HG03039 (cell line): ENCODE results near the gene SIM1.
A peak's percentile ranks its signal among the peaks of the same experiment; 100 is the strongest.

ENCODE experiments used
- ATAC-seq: cut with Tn5 transposase; IDR thresholded peaks from one replicate; pipeline ENCODE4 v1.9.1; 2021; ENCODE audit warnings: mild to moderate bottlenecking, moderate library complexity; ENCODE audit not compliant: unreplicated experiment

The SIM1 gene

DNA sequence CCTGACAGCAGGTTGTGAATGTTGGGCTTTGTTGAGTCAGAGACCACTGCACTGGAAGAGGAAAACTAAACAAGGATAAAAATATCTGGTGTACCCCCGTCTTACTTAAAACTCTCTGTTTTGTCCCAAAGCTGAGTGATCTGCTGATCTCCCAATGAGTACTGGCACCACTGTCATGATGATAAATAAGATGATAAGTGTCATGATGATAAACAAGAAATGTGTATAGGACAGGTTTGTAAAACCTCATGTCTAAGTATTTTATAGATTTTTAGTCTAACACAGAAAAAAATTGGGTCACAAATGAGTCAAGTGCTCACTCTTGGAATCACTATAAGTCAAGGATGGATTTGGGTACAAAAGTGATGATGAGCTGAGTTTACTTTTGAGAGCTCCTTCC is 8.5 kb upstream of the SIM1 start:
- no peak for ATAC-seq

DNA sequence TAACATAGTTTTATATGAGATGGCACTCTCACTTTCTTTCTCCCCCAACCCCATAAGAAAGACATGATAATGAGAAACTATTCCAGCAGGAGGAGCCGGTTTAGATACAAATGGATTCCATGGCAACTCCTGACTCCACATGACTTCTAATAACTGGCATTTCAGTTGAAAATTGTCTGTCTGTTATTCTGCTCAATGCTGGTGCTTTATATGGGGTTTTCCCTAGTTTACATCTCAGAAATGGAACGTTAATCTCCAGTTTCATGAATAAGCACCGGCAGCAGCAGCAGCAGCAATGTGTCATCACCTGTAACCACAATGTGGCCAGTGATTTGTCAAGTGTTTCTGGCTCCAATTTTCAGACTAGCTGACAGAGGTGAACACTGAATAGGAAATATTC is 8.0 kb upstream of the SIM1 start:
- peak; percentile 80 for ATAC-seq

DNA sequence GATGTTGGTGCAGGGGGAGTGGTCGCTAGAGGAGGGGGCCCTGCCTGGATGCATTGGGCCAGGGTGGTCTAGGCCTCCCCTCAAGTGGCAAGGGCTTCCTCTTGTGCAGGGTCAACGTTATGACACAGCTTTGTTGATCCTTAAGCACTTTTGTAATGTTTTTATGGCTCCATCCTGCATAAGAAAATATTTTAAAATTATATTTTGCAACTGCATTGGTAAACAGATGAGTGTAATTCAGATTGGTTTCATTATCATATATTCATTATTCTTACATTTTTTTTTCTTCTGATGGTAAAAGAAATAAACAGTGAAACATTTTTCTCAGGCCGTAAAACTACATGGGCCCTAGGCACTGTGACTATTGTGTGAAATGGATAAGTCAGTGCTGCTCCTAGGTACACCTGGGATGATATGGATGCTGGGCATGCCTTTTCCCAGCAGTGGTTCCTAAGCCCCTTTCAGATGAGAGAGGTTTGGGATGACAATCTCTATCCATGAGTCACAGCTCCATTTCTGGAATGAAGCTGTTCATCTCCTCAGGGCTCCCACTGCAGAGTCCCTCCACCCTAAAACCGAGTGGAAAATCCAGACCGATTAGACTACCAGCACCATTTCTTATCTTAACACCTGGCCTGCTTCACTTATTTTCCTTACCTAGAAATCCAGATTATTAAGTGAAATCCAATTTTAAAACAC is 5.8 kb upstream of the SIM1 start:
- no peak for ATAC-seq

DNA sequence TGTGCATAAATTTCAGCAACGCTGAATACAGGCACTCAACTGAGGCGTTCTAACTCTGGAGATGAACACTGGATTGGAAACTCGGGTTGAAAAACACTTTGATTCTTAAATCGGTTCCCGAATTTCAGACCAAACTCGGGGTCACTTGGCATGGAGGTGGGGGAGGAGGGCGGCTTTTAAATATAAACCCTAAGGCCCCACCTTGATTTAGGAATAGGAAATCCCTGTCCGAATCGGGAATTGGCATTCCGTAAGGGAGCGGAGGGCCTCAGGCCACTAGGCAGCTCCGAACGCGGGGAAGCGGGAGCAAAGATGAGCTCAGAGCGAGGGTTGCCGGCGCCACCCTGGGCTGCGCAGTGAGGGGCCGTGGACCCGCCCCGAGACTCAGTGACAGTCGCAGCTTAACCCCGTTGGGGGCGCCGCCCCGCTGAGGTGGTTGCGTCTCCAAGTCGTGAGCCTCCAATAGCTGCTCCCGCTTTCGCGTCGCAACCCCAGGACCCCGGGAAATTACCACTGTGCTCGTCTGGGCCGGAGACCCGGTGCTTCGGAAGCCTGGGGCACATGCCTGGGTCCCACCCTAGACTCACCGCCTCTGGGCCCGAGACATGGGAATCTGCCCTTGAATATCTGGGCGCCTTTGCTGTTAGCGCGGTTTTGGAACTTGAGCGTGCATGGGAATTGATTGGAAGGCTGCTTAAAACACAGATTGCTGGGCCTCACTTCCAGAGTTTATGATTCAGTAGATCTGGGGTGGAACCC is 4.6 kb upstream of the SIM1 start:
- ATAC-seq: no peak

DNA sequence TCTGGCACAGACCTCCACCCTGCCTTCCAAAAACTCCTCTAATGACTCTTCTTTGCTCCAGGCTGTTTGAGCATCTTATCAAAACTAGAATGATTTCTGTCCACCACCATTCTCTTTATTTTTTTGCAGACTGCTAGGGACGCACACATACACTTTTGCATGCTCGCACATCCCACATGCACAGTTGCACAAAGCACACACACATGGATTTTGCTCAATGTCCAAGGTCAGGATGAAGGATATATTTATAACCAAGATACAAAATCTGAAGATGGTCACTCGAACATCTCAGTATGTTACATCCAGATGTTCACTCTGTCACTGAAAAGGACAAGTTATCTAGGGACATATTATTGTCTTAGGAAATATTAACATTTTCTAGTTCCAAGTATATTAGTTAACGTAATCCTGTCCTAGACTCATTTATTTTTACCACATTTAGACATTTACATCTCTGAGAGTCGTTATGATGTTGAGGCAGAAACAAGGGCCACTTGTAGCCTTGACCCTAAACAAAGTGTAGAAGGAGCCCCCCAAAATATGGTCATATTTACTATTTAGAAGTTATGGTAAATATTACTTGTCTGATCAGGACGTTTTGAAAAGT is 3.4 kb upstream of the SIM1 start:
- no peak for ATAC-seq

DNA sequence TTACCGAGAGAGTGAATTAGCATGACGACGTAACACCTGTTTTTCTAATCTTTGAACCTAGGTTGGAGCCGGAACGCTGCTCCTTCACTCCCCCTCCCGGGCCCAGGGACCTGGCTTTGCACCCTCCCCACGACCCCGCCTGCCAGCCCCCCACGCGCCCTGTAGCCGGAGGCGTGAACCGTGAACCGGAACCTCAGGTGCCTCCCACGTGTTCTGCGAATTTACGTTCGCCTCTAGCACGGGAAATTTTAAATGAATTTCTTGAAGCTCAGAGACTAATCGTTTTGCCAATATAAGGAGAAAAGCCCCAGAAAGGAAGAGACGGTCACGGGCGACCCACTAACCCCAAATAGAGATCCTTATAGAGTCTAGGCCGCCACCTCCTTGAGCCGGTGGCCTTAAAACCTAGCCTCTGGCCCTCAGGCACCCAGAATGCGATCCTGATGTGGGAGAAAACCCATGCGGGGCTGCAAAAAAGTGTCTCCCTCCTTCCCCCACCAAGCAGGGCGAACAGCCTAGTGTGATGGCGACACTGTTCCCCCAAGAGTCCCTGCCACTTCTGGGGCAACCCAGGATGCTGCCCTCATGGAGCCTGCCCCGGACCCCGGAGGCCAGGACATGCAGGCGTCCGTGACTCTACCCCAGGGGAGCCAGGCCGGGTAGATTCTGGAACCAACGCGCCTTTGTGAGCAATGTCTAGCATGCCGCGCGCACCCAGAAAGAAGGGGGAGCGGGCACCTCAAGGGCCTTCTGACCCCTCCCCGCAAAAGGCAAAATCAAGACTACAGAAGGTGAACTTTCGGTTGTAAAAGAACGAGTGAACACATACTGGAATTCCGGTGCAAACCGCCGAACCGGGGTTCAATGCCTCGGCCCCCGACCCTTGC is 2.7 kb upstream of the SIM1 start:
- no peak for ATAC-seq

DNA sequence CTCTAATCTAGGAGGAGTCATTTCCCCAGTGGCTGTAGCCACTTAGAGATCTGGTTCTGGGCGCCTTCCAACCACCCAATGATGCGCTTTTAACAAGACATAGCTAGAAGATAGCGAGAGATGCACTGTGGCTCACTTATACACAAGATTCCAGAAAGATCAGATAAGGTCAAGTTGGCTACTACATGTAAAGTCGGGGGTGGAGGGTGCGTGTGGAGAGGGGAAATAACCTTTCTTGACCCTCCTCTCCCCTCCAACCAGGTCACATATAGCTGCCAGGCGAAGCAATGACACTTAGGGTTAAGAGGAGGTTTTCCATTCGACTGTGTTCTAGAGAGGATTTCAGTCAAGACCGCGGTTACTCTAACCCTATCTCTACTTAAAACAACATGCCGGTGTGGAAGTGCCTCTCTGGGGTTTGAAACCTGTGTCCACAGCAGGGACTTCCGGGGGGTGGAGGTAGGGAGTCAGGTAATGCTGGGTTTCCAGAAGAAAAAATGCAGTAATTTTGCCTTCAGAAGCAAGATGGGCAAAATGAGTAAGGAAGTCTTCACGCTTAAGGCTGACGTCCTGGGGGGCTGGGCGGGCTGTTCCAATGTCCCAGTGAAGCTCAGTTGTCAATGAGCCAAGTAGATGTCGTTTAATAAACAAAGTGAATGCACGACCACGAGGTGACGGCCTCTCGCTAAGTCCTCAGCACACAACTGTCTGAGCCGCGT is 1.8 kb upstream of the SIM1 start:
- ATAC-seq: no peak

DNA sequence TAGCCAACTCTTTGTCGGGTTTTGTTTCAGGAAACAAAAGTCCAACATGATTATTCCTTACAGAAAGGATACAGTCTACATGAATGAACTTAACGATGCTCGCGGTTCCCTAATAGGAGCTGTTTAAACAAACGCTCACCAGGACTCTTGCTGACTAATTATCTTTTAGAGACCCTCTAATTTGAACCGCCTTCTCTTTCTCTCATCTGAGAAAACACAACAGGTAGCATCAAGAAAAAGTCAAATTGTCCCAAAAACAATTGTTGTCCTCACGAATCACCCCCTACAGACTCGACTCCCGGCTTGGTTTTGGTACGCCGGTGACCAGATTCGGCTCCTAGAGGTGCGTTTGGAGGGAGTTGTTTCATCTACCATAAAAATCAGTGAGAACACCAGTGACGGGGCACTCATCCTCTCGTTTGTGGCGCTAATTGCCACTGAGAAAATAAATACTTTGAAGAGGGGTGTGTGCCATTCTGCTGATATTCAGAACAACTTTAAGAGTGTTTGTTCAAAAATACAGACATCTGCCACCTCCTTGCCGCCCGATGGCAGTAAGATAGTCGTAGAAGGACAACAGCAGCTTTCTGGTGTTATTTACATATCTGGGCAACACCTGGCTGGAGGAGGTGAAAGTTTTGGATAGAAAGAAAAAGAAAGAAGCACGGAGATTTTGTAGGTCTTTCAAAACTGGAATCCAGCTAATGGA is 1.1 kb upstream of the SIM1 start:
- no peak for ATAC-seq

DNA sequence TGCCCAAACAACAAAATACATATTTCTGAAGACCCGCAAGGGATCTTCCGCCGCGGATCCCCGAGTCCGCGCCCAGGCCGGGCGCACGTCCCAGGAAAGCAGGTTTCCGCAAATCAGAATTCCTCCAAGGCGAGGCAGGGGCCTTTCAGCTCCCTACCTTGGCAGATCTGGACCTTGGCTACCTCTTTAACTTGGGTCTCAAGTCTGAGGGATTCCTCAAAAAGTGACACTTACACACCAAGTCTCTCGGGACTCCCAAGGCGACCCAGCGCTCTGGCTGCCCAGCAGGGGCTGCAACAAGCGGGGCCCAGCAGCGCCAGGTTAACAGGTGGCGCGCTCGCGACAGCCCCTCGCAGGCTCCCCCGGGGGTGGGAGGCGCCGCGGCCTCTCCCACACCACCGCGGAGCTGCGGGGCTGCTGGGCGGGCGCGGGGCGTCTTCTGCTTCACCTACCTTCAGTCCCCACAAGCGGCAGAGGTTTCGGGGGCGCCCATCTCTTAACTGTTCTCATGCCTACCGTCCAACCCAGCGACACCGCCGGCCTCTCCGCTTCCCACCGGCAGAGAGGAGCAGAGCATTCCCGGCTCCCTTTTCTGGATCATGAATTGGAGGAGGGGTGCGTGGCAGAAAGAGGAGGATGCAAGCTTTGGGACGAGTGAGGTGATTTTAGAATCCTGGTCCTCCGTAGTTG is 414 bp downstream of the SIM1 start:
- ATAC-seq: no peak

DNA sequence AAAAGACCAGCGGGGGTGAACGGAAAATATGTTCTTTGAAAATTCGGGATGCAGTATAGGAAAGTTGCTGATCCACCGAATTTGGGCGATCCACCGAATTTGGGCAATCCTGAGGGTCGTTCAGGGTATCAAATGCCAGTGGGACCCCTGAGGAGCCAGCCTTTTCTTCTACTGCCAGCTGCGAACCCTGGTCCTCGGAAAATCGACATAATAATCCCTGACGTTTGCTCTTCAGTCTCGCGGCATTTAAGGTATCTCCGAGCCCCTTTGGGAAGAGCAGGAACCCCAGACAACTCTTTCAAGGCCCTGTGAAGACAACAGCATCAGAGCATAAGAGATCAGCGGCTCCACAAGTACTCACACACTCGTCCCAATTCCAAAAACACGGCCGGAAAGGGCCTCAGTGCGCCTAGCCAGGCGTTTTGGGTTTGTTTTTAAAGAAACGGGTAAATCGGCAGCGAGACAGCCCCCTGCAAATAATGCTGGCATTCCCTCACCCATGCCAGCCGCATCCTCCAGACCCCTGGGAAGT is 1.0 kb downstream of the SIM1 start:
- ATAC-seq: no peak

DNA sequence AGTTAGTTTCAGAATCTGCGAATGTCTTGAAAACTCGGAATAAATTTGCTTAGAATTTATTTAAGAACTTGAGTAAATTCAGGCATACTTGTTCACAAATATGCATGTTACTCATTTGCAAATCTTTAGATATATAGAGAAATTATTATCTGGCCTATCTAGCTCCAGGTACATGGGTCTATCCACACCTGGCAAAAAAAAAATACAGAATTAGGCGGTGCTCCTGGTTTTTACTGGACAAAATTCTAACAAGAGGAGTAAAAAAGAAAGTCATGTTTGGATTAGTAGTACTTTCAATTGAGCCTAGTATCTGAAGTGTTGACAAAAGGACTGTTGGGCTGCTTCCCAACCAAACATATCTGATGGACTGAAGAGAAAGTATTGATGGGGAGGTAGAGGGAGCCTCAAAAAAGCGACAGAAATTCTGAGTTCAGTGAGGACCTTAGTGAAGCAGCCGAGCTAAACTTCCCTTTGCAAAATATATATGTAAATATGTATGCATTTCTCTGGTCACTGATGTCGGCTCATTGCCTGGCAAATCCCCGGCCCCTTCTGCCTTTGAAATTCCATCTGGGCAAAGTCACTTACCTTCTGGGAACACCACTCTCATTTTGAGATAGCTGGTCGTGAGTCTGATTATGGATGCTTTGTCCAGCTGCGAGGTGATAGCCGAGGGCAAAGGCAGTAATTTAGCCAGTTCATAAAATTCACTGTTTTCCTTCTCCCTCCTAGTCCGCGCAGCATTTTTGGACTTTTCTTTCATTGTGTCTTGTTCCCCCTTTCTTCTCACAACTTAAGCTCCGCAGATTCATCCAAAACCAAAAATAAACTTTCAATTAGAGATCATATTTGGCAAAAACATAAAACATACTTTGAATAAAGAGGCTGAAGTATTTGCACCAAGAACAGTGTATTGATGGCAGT is 1.8 kb downstream of the SIM1 start:
- ATAC-seq: no peak

DNA sequence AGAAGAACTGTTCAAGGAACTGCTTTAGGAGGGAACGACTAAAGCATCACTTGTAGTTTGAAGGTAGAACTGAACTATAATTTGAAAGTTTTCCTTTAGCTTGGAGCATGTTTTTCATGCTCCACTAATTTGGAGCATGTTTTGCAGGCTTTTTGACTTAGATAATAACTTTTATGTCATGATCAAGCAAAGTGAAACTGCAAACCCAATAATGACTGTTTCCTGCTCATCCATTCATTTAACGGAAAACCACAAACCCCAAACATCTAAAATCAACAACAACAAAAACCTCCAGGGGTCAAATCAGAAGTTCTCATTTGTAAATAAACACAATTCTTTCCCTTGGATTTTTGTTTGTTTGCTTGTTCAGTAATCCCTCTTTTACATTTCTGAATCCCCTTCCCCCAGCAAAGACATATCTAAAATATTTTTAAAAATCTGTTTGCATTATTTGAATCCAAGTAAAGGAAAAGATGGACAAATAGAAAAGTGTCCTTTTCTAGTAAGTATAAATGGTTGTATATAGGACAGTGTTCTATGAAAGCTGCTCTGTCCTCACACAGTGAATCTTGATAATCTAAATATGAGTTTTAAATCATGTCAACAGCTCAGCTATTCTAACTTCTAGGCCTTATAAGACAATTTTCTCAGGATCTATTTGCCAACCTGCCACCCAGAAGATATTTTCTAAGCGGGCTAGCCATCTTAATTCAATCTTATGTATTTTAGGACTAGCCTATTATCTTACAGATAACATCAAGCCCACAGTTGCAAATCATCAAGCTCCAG is 2.6 kb downstream of the SIM1 start:
- ATAC-seq: no peak

DNA sequence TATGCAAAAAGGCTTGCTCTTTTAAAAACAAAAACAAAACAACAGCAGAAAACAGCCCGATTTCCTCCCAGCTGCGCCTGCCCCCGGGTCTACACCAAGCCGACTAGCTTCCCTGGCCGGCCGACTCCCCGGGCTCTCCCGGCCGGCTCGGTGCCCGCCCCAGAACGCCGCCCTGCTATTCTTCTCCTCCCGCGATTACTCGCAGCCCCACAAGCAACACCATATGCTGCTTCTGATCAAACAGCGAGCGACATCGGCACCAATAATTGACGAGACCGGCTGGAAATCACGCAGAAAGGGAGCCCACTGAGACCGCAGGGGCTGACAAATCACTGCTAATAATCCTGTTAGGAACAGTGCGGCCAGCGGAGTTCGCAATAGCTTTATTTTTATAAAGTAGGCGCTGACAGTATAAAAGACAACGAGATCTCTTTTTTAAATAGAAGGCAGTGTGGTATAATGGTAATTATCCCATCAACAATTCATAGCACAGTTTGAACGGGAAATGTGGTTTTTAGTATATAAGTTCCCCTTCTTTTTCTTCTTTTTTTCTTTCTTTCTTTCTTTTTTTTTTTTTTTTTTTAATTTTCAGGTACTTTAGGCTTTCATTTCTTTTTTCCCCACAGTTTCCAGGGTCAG is 3.3 kb downstream of the SIM1 start:
- no peak for ATAC-seq

DNA sequence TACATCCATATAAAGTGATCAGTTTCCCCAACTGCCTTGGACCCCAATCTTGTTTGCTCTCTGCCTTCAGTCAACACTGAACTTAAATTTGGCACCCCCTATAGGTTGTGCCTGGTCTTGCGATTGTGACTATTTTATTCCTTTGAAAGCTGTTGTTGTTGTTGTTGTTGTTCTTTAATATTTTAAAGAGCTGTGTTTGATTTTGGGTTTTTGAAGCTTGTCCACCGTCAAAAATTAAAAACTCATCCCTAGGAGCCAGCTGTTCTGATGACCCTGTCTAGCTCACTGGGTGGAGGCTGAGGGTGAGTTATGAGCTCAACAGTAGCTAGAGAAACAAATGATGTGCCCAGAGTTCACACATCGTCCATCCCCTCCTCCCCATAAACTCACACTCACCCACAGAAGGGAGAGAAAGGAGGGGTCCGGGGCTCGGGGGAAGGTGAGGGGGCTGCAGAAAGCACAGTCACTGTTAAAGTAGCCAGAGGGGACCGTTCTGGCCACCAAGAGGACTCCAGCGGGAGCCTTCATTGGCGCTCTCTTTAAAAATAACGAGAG is 4.0 kb downstream of the SIM1 start:
- no peak for ATAC-seq

DNA sequence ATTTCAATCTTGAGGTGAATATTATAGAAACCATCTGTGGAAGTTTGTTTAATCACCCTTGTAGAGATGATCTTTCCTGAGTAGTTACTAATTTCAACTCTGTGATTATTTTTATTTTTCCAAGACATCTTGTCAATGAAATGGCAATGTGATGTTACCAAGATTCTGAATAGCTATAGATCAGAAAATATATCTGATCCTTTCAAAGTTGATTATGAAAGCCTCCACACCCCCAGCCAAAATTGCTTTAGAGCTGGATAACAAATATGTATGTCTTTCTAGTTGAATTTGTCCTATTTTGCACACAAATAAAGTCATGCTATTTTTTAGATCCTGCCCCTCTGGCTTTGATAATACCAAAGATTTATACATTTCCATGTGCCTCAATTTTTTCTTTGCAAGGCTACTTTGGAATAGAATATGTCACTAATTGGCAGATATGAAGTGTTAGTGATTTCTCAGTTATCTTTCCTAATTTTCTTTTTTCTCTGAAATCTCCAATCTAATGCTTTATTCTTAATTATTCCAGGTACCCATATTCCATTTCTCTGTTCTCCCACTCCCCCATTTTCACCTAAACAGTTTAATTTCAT is 5.0 kb downstream of the SIM1 start:
- no peak for ATAC-seq
